IMR-90 (cell line): ENCODE results near the gene TEX14. TPM values are rescaled to one million over a fixed set of nuclear protein-coding genes. Genes with fewer than 3 reads are reported as not detected.

Experiments used
- ATAC-seq: fragments of 200-7000 bp; cut with Tn5 transposase; 2 replicates; pipeline ENCODE4 v1.9.1; 2020; ENCODE audit warnings: low read depth, mild to moderate bottlenecking, moderate library complexity
- BruUV-seq: library from RNA; stranded (reverse); fragments of 400-500 nt; replicated peaks from 2 replicates; lab custom pipeline; 2021; lab: Mats Ljungman, UMichigan
- CTCF ChIA-PET: fragments of 300-600 bp; formaldehyde crosslinking; extraction: SDS; loops from one replicate; lab custom pipeline; 2021; ENCODE audit warnings: antibody characterized with exemption; lab: Yijun Ruan, JAX
- POLR2A ChIA-PET: fragments of 300-600 bp; sonication (Branson Sonifier 250); formaldehyde crosslinking; loops from one replicate; lab custom pipeline; 2022; ENCODE audit warnings: antibody characterized with exemption; ENCODE audit not compliant: unreplicated experiment; lab: Charles Lee
- DNase-seq: peaks from one replicate; pipeline ENCODE4 v3.0.0; 2013
- H2AFZ ChIP-seq: replicated peaks from 2 replicates; pipeline ENCODE3; 2013; ENCODE audit warnings: low read length, mild to moderate bottlenecking; ENCODE audit not compliant: poor library complexity
- H2AK5ac ChIP-seq: 2 replicates; pipeline ENCODE4 v1.6.1; 2013; ENCODE audit warnings: low read depth, low read length, inconsistent platforms
- H2AK9ac ChIP-seq: replicated peaks from 2 replicates; pipeline ENCODE3; 2013; ENCODE audit warnings: mild to moderate bottlenecking, low read depth, low read length, moderate library complexity; ENCODE audit not compliant: poor library complexity
- H2BK120ac ChIP-seq: 2 replicates; pipeline ENCODE4 v1.6.1; 2013; ENCODE audit warnings: low read depth, low read length, inconsistent platforms
- H2BK15ac ChIP-seq: 3 replicates; pipeline ENCODE4 v1.6.1; 2013; ENCODE audit warnings: low read depth, low read length, inconsistent platforms
- H2BK20ac ChIP-seq: 2 replicates; pipeline ENCODE4 v1.6.1; 2013; ENCODE audit warnings: low read depth, mild to moderate bottlenecking, inconsistent platforms, low read length, moderate library complexity
- H2BK5ac ChIP-seq: 2 replicates; pipeline ENCODE4 v1.6.1; 2013; ENCODE audit warnings: mild to moderate bottlenecking, low read depth, low read length, inconsistent platforms; ENCODE audit not compliant: poor library complexity, severe bottlenecking
- H3K14ac ChIP-seq: replicated peaks from 2 replicates; pipeline ENCODE4 v1.6.1; 2013; ENCODE audit warnings: low read depth, low read length, inconsistent platforms
- H3K18ac ChIP-seq: 2 replicates; pipeline ENCODE4 v1.6.1; 2013; ENCODE audit warnings: low read depth, low read length, control low read depth
- H3K23ac ChIP-seq: 2 replicates; pipeline ENCODE4 v1.6.1; 2013; ENCODE audit warnings: low read depth, low read length, inconsistent platforms
- H3K27ac ChIP-seq: 2 replicates; pipeline ENCODE4 v1.5.1; 2013; ENCODE audit warnings: mild to moderate bottlenecking, control low read depth, low read length; ENCODE audit not compliant: insufficient read depth
- H3K27me3 ChIP-seq: 2 replicates; pipeline ENCODE4 v1.6.1; 2013; ENCODE audit warnings: low read length; ENCODE audit not compliant: control insufficient read depth, insufficient read depth
- H3K36me3 ChIP-seq: 2 replicates; pipeline ENCODE4 v1.6.1; 2013; ENCODE audit warnings: low read length, mixed read lengths; ENCODE audit not compliant: control insufficient read depth, insufficient read depth
- H3K4ac ChIP-seq: 2 replicates; pipeline ENCODE4 v1.6.1; 2013; ENCODE audit warnings: low read depth, low read length, inconsistent platforms
- H3K4me1 ChIP-seq: 2 replicates; pipeline ENCODE4 v1.6.1; 2013; ENCODE audit warnings: low read length, mixed read lengths; ENCODE audit not compliant: control insufficient read depth, insufficient read depth
- H3K4me2 ChIP-seq: 2 replicates; pipeline ENCODE4 v1.6.1; 2013; ENCODE audit warnings: low read depth, mild to moderate bottlenecking, control low read depth, low read length, moderate library complexity
- H3K4me3 ChIP-seq: 2 replicates; pipeline ENCODE4 v1.5.1; 2013; ENCODE audit warnings: low read depth, mild to moderate bottlenecking, control low read depth, low read length, moderate library complexity; ENCODE audit not compliant: insufficient read depth
- H3K56ac ChIP-seq: 2 replicates; pipeline ENCODE4 v1.6.1; 2013; ENCODE audit warnings: low read length, inconsistent platforms; ENCODE audit not compliant: insufficient read depth; ENCODE audit errors: extremely low read depth
- H3K79me1 ChIP-seq, 2 experiments: 2 replicates each; pipeline ENCODE4 v1.6.1; 2013; ENCODE audit warnings: low read length in 2 of 2, inconsistent platforms in 1 of 2, low read depth in 1 of 2
- H3K9ac ChIP-seq: 2 replicates; pipeline ENCODE4 v1.6.1; 2013; ENCODE audit warnings: low read depth, low read length, control low read depth
- H3K9me1 ChIP-seq: 2 replicates; pipeline ENCODE4 v1.6.1; 2013; ENCODE audit warnings: low read length, inconsistent platforms; ENCODE audit not compliant: insufficient read depth
- H3K9me3 ChIP-seq: 2 replicates; pipeline ENCODE4 v1.6.1; 2013; ENCODE audit warnings: low read length; ENCODE audit not compliant: control insufficient read depth, insufficient read depth
- H4K20me1 ChIP-seq: 2 replicates; pipeline ENCODE4 v1.6.1; 2013; ENCODE audit warnings: low read length, inconsistent platforms; ENCODE audit not compliant: insufficient read depth
- H4K5ac ChIP-seq: 2 replicates; pipeline ENCODE4 v1.6.1; 2013; ENCODE audit warnings: mild to moderate bottlenecking, low read depth, low read length, control low read depth
- H4K8ac ChIP-seq, 2 experiments: 2 replicates each; pipeline ENCODE4 v1.6.1; 2013; ENCODE audit warnings: low read depth in 2 of 2, low read length in 2 of 2, control low read depth in 1 of 2, inconsistent platforms in 1 of 2
- H4K91ac ChIP-seq: 2 replicates; pipeline ENCODE4 v1.6.1; 2013; ENCODE audit warnings: low read depth, low read length, inconsistent platforms; ENCODE audit not compliant: insufficient read depth
- BHLHE40 ChIP-seq: fragments of 150-350 bp; IDR thresholded peaks from 2 replicates; pipeline ENCODE4 v1.6.1; 2016; ENCODE audit warnings: mild to moderate bottlenecking, low read depth, low read length
- CEBPB ChIP-seq: IDR thresholded peaks from 2 replicates; pipeline ENCODE4 v1.6.1; 2012; ENCODE audit warnings: low read depth, low read length, improper control_type of control experiment
- CHD1 ChIP-seq: IDR thresholded peaks from 2 replicates; pipeline ENCODE4 v1.6.1; 2012; ENCODE audit warnings: low read depth, low read length, improper control_type of control experiment
- CTCF ChIP-seq: conservative IDR thresholded peaks from 2 replicates; pipeline ENCODE4 v1.5.1; 2012; ENCODE audit warnings: mild to moderate bottlenecking, low read depth, low read length, improper control_type of control experiment
- ELK1 ChIP-seq: fragments of 150-350 bp; IDR thresholded peaks from 2 replicates; pipeline ENCODE4 v1.6.1; 2016; ENCODE audit warnings: low read depth, mild to moderate bottlenecking, low read length, moderate library complexity, borderline replicate concordance
- FOS ChIP-seq: fragments of 150-350 bp; IDR thresholded peaks from 2 replicates; pipeline ENCODE4 v1.6.1; 2016; ENCODE audit warnings: low read depth, low read length
- MAFK ChIP-seq: IDR thresholded peaks from 2 replicates; pipeline ENCODE4 v1.6.1; 2012; ENCODE audit warnings: low read depth, low read length, improper control_type of control experiment
- MAZ ChIP-seq: IDR thresholded peaks from 2 replicates; pipeline ENCODE4 v1.6.1; 2012; ENCODE audit warnings: low read depth, mild to moderate bottlenecking, low read length, improper control_type of control experiment, moderate library complexity, borderline replicate concordance
- MXI1 ChIP-seq: IDR thresholded peaks from 2 replicates; pipeline ENCODE4 v1.6.1; 2012; ENCODE audit warnings: low read depth, mild to moderate bottlenecking, low read length, moderate library complexity, borderline replicate concordance
- NFE2L2 ChIP-seq: fragments of 150-350 bp; IDR thresholded peaks from 2 replicates; pipeline ENCODE4 v1.6.1; 2016; ENCODE audit warnings: low read depth, mild to moderate bottlenecking, low read length
- POLR2A ChIP-seq: IDR thresholded peaks from 2 replicates; pipeline ENCODE4 v1.6.1; 2012; ENCODE audit warnings: mild to moderate bottlenecking, low read depth, low read length
- RAD21 ChIP-seq: IDR thresholded peaks from 2 replicates; pipeline ENCODE4 v1.6.1; 2012; ENCODE audit warnings: low read length, improper control_type of control experiment
- RCOR1 ChIP-seq: IDR thresholded peaks from 2 replicates; pipeline ENCODE4 v1.6.1; 2012; ENCODE audit warnings: mild to moderate bottlenecking, low read length, improper control_type of control experiment; ENCODE audit not compliant: insufficient replicate concordance
- RFX5 ChIP-seq: IDR thresholded peaks from 2 replicates; pipeline ENCODE4 v1.8.0; 2012; ENCODE audit warnings: low read depth, mild to moderate bottlenecking, low read length, moderate library complexity
- SMC3 ChIP-seq: fragments of 150-350 bp; IDR thresholded peaks from 2 replicates; pipeline ENCODE4 v1.6.1; 2016; ENCODE audit warnings: low read depth, mild to moderate bottlenecking, antibody characterized with exemption, low read length, moderate library complexity
- USF2 ChIP-seq: fragments of 150-350 bp; IDR thresholded peaks from 2 replicates; pipeline ENCODE4 v1.6.1; 2017; ENCODE audit warnings: mild to moderate bottlenecking, antibody characterized with exemption, low read length, low read depth
- WGBS, 2 experiments: methylation state at CpG; one replicate each; pipeline versions ENCODE4 v1.1.5 to v1.1.7; 2013; ENCODE audit warnings: missing lambda C conversion rate in 2 of 2; ENCODE audit not compliant: insufficient read length in 1 of 2; ENCODE audit errors: extremely low coverage in 2 of 2; 5-methylcytosine and 5-hydroxymethylcytosine counted together
- dilution Hi-C: fragments of 300-500 bp; cut with HindIII; formaldehyde crosslinking; loops from one replicate; pipeline ENCODE4 v1.14.3; 2018; ENCODE audit warnings: low sequenced_read_pairs; ENCODE audit not compliant: unreplicated experiment
- in situ Hi-C: fragments of 300-500 bp; cut with MboI; formaldehyde crosslinking; loops from 3 replicates; pipeline ENCODE4 v1.14.3; 2019; ENCODE audit warnings: low sequenced_read_pairs, inconsistent platforms, mixed read lengths
- intact Hi-C: fragments of 100-400 bp; cut with micrococcal nuclease; formaldehyde crosslinking; loops from 2 replicates; pipeline ENCODE4 v1.10.0; 2022
- polyA plus RNA-seq, 3 experiments: library from polyadenylated mRNA; depleted of rRNA; stranded (reverse); fragments of >200 nt; gene quantifications; 2 replicates each; pipeline ENCODE4 v1.2.3, GENCODE V29; 2012; ENCODE audit warnings: low replicate concordance in 1 of 3
- total RNA-seq: library from RNA; depleted of rRNA; stranded (reverse); fragments of >200 nt; gene quantifications from 2 replicates; pipeline ENCODE4 v1.2.3, GENCODE V29; 2012

The TEX14 gene
- total and polyA plus RNA-seq, 2 of the 4 experiments (the other 2 are of a cell fraction) = not detected

GRCh38 chr17:58605986-58606385 is 85.9 kb downstream of the TEX14 start:
- Histone ChIP-seq H4K20me1 (no peaks in the 10 kb centered on the region), H3K9ac (no peak overlapping the region), H2AK5ac (no peak overlapping the region), H4K8ac (no peak overlapping the region), H2AK9ac (no peak overlapping the region), H3K4me2 (no peak overlapping the region), H3K79me1 (no peaks in the 10 kb centered on the region), H4K5ac (no peak overlapping the region), H3K4ac (no peak overlapping the region), H3K36me3 (no peaks in the 10 kb centered on the region), H2BK5ac (no peak overlapping the region), H2BK20ac (no peak overlapping the region), H3K23ac (no peak overlapping the region), H2AFZ (no peak overlapping the region), H3K9me1 (no peaks in the 10 kb centered on the region), H3K4me3 (no peak overlapping the region), H2BK120ac (no peak overlapping the region), H3K56ac (no peak overlapping the region), H3K18ac (no peak overlapping the region), H3K27me3 (peaks cover 2% of the 10 kb centered on the region), H3K27ac (no peak overlapping the region), H3K4me1 (no peaks in the 10 kb centered on the region), H4K91ac (no peak overlapping the region), H2BK15ac (no peak overlapping the region), H3K14ac (no peak overlapping the region), H3K9me3 (no peaks in the 10 kb centered on the region)
- in situ Hi-C loops = no loop called here
- ATAC-seq = no peak
- DNase-seq = no peak
- ChIA-PET POLR2A (no interaction called here), CTCF (no interaction called here)
- intact Hi-C loops = no loop called here
- dilution Hi-C loops = no loop called here
- BruUV-seq = no TSS peak
- TF ChIP-seq ELK1 (no peak), MAFK (no peak), RFX5 (no peak), USF2 (no peak), CEBPB (no peak), MAZ (no peak), CHD1 (no peak), NFE2L2 (no peak), RCOR1 (no peak), POLR2A (no peak), SMC3 (no peak), RAD21 (no peak), BHLHE40 (no peak), MXI1 (no peak), FOS (no peak), CTCF (no peak)
- 82% methylated on average over 2 of the region's 2 CpGs; no CpG with 5 or more reads in 1 of the 2 experiments for WGBS, 2 experiments
